K562 (cell line): ENCODE measurements around the gene TSHZ1. TPM values are rescaled to one million over a fixed set of nuclear protein-coding genes. Genes with fewer than 3 reads are reported as not detected.

Experiments
- ATAC-seq: fragments of 200-7000 bp; cut with Tn5 transposase; 3 replicates; pipeline ENCODE4 v1.9.1; 2020; ENCODE audit warnings: moderate library complexity
- BruUV-seq: library from RNA; stranded (reverse); fragments of 400-500 nt; replicated peaks from 2 replicates; lab custom pipeline; 2021; lab: Mats Ljungman, UMichigan
- CTCF ChIA-PET: fragments of 300-600 bp; formaldehyde crosslinking; extraction: SDS; loops from one replicate; lab custom pipeline; 2021; ENCODE audit warnings: low intra/inter-chr PET ratio; lab: Yijun Ruan, JAX
- POLR2A ChIA-PET: fragments of 300-600, 350-650 bp; sonication (Branson Sonifier 250); formaldehyde crosslinking; extraction: SDS; loops from one replicate; lab custom pipeline; 2021; ENCODE audit warnings: antibody characterized with exemption, inconsistent platforms; lab: Yijun Ruan, JAX
- DNase-seq, 4 experiments: peaks; one replicate each; pipeline versions ENCODE4 v3.0.0 to v3.0.0-alpha.2; 2011 to 2018; ENCODE audit warnings: low spot score in 3 of 4, mixed read lengths in 3 of 4; ENCODE audit errors: extremely low read depth in 1 of 4
- FAIRE-seq: peaks from 2 replicates; lab custom pipeline; 2011; peaks lifted over from hg19 to GRCh38; lab: Jason Lieb, UNC
- H2AFZ ChIP-seq: 2 replicates; pipeline ENCODE4 v1.6.0; 2011; ENCODE audit warnings: low read depth, low read length, control low read depth, inconsistent platforms
- H3K27ac ChIP-seq: fragments of 200-600 bp; 3 replicates; pipeline ENCODE4 v1.8.0; 2011; ENCODE audit warnings: low read depth, mild to moderate bottlenecking, control low read depth, inconsistent platforms, low read length, moderate library complexity, mixed read lengths; ENCODE audit errors: extremely low read depth
- H3K27me3 ChIP-seq, 2 experiments: fragments of 300-600 bp in 1 of 2; 2 replicates in 1 of 2; 3 replicates in 1 of 2; pipeline versions ENCODE4 v1.6.0 to v1.8.0; 2011; ENCODE audit warnings: inconsistent platforms in 2 of 2, low read length in 2 of 2, mild to moderate bottlenecking in 1 of 2, mixed read lengths in 1 of 2, moderate library complexity in 1 of 2; ENCODE audit not compliant: control insufficient read depth in 2 of 2, insufficient read depth in 2 of 2
- H3K36me3 ChIP-seq: fragments of 300-600 bp; 3 replicates; pipeline ENCODE4 v1.8.0; 2011; ENCODE audit warnings: mild to moderate bottlenecking, low read length, inconsistent platforms; ENCODE audit not compliant: control insufficient read depth, insufficient read depth
- H3K4me1 ChIP-seq, 2 experiments: fragments of 200-600 bp in 1 of 2; replicated peaks in 1 of 2; 2 replicates in 1 of 2; 3 replicates in 1 of 2; pipeline versions ENCODE4 v1.5.1 to v1.8.0; 2011; ENCODE audit warnings: inconsistent platforms in 2 of 2, low read length in 2 of 2, mild to moderate bottlenecking in 1 of 2, mixed read lengths in 1 of 2, moderate library complexity in 1 of 2; ENCODE audit not compliant: control insufficient read depth in 2 of 2, insufficient read depth in 2 of 2
- H3K4me2 ChIP-seq: 2 replicates; pipeline ENCODE4 v1.6.1; 2011; ENCODE audit warnings: low read length, control low read depth, inconsistent platforms, mixed read lengths; ENCODE audit not compliant: insufficient read depth
- H3K4me3 ChIP-seq: fragments of 200-600 bp; sonication (generic), shearing (Covaris generic); 2 replicates; pipeline ENCODE4 v1.5.1; 2016; ENCODE audit warnings: control low read depth, inconsistent platforms
- H3K79me2 ChIP-seq: fragments of 200-600 bp; 3 replicates; pipeline ENCODE4 v1.8.0; 2011; ENCODE audit warnings: low read length, inconsistent platforms; ENCODE audit not compliant: control insufficient read depth, insufficient read depth
- H3K9ac ChIP-seq, 2 experiments: 2 replicates each; pipeline versions ENCODE4 v1.6.0 to v1.6.1; 2011; ENCODE audit warnings: low read depth in 2 of 2, low read length in 2 of 2, control low read depth in 1 of 2, inconsistent platforms in 1 of 2, mild to moderate bottlenecking in 1 of 2, mixed read lengths in 1 of 2; ENCODE audit not compliant: insufficient read depth in 1 of 2
- H3K9me1 ChIP-seq: one replicate; pipeline ENCODE4 v1.6.0; 2011; ENCODE audit warnings: inconsistent platforms, mild to moderate bottlenecking, low read length, moderate library complexity; ENCODE audit not compliant: control insufficient read depth, insufficient read depth
- H3K9me3 ChIP-seq: replicated peaks from 2 replicates; pipeline ENCODE4 v1.5.1; 2011; ENCODE audit warnings: low read depth, low read length, inconsistent platforms; ENCODE audit not compliant: control insufficient read depth, insufficient read depth
- H4K20me1 ChIP-seq: replicated peaks from 2 replicates; pipeline ENCODE4 v1.6.1; 2011; ENCODE audit warnings: low read length, inconsistent platforms, mixed read lengths; ENCODE audit not compliant: control insufficient read depth, insufficient read depth
- ATF4 ChIP-seq: fragments of 450-650 bp; formaldehyde crosslinking; IDR thresholded peaks from 2 replicates; pipeline ENCODE4 v1.4.0; 2022; ENCODE audit warnings: mild to moderate bottlenecking, moderate library complexity
- CEBPG ChIP-seq, 3 experiments: fragments of 200-800 bp in 1 of 3; sonication (Bioruptor generic) in 1 of 3; sonication (generic) in 1 of 3; formaldehyde crosslinking in 1 of 3; IDR thresholded peaks in 2 of 3; conservative IDR thresholded peaks in 1 of 3; 2 replicates each; pipeline versions ENCODE4 v1.6.1 to v1.8.0; 2016 to 2022; ENCODE audit warnings: missing compliant biosample characterization in 2 of 3, missing genetic modification characterization in 2 of 3, mild to moderate bottlenecking in 1 of 3, missing genetic modification reagents in 1 of 3
- CREBBP ChIP-seq: IDR thresholded peaks from one replicate; pipeline ENCODE4 v1.6.1; 2012; ENCODE audit warnings: low read depth, mild to moderate bottlenecking, control low read depth, inconsistent platforms, low read length
- GTF2B ChIP-seq: IDR thresholded peaks from 2 replicates; pipeline ENCODE4 v1.6.1; 2011; ENCODE audit not compliant: insufficient read length; ENCODE audit errors: extremely low read depth
- MITF ChIP-seq: IDR thresholded peaks from 2 replicates; pipeline ENCODE4 v1.6.1; 2014; ENCODE audit warnings: antibody characterized with exemption
- PHB2 ChIP-seq: fragments of 450-650 bp; IDR thresholded peaks from 2 replicates; pipeline ENCODE4 v1.6.1; 2017; ENCODE audit warnings: low read depth
- POLR2B ChIP-seq: fragments of 450-650 bp; IDR thresholded peaks from 2 replicates; pipeline ENCODE4 v1.6.1; 2018; ENCODE audit warnings: low read depth; ENCODE audit not compliant: partially characterized antibody
- PREB ChIP-seq: sonication (generic); formaldehyde crosslinking; IDR thresholded peaks from 2 replicates; pipeline ENCODE4 v1.8.1; 2023; ENCODE audit warnings: mild to moderate bottlenecking, missing genetic modification reagents
- SIX5 ChIP-seq, 2 experiments: IDR thresholded peaks; 2 replicates each; pipeline ENCODE4 v1.6.1; 2011; ENCODE audit warnings: low read length in 2 of 2, borderline replicate concordance in 1 of 2, low read depth in 1 of 2, mild to moderate bottlenecking in 1 of 2, moderate library complexity in 1 of 2; ENCODE audit not compliant: insufficient read depth in 1 of 2
- SMARCE1 ChIP-seq: fragments of 450-650 bp; IDR thresholded peaks from 2 replicates; pipeline ENCODE4 v1.7.1; 2016; ENCODE audit warnings: mild to moderate bottlenecking
- SMC3 ChIP-seq: conservative IDR thresholded peaks from 2 replicates; pipeline ENCODE4 v1.6.1; 2011; ENCODE audit warnings: low read depth, low read length, improper control_type of control experiment; ENCODE audit not compliant: insufficient read depth
- WGBS: fragments of 100-300 bp; shearing (Covaris generic); methylation state at CpG from one replicate; pipeline ENCODE4 v1.1.6; 2016; ENCODE audit warnings: low coverage, mixed read lengths; ENCODE audit not compliant: insufficient coverage; ENCODE audit errors: missing lambda C conversion rate; 5-methylcytosine and 5-hydroxymethylcytosine counted together
- in situ Hi-C: fragments of 300-500 bp; cut with MboI; formaldehyde crosslinking; loops from 4 replicates; pipeline ENCODE4 v1.15.0; 2018; ENCODE audit warnings: inconsistent platforms, mixed read lengths
- intact Hi-C: fragments of 100-400 bp; cut with micrococcal nuclease; formaldehyde crosslinking; loops from 2 replicates; pipeline ENCODE4 v1.14.2; 2022
- polyA plus RNA-seq, 8 experiments: library from polyadenylated mRNA; depleted of rRNA in 4 of 8; stranded (reverse) in 5 of 8; unstranded in 3 of 8; fragments of >200 nt; fragmentation: Nextera tagmentation in 2 of 8; fragmentation: Illumina TruSeq in 1 of 8; extraction: Ambion mirVana in 2 of 8; extraction: Trizol in 1 of 8; gene quantifications; 2 replicates each; pipeline versions ENCODE4 v1.2.1 to v1.2.3, GENCODE V29; 2011 to 2014; ENCODE audit warnings: inconsistent platforms in 1 of 8, missing spikeins in 1 of 8
- total RNA-seq, 7 experiments: library from RNA; depleted of rRNA in 6 of 7; stranded (reverse); fragments of >200 nt in 6 of 7; fragmentation: Illumina TruSeq in 2 of 7; extraction: Trizol in 2 of 7; gene quantifications; 2 replicates each; pipeline versions ENCODE4 v1.2.1 to v1.2.3, GENCODE V29; 2011 to 2021; ENCODE audit warnings: low replicate concordance in 1 of 7

Gene TSHZ1
- total and polyA plus RNA-seq, 9 of the 15 experiments (the other 6 are each of a cell fraction or from before 2014, with no cell fraction given): 1.1 to 7.2 (median 2.7) TPM

- Histone ChIP-seq H3K79me2 (peaks cover 5% of the 10 kb centered on the region; the same call in 2 of the 3 replicates), H3K4me3 (no peak overlapping the region), H2AFZ (no peak overlapping the region), H4K20me1 (no peaks in the 10 kb centered on the region), H3K27ac (no peak overlapping the region)
- no peak for DNase-seq
- intact Hi-C loops: no loop called here
- no TSS peak for BruUV-seq
- no peak for FAIRE-seq
- TF ChIP-seq MITF (no peak), SMC3 (no peak), CREBBP (no peak), CEBPG (CRISPR knock-in tag; IDR thresholded peaks at IDR 0.05) (no peak), CEBPG (tag; conservative IDR thresholded peaks at IDR 0.05 in 1 of 2, IDR thresholded peaks at IDR 0.05 in 1 of 2) (no peak), SMARCE1 (no peak), PREB (CRISPR knock-in tag) (no peak), PHB2 (no peak), GTF2B (no peak), ATF4 (CRISPR knock-in tag) (no peak), POLR2B (no peak), SIX5 (IDR thresholded peaks at IDR 0.05; ENCODE audit: borderline replicate concordance in 1 of 2, insufficient read depth in 1 of 2, low read depth in 1 of 2, low read length in 2 of 2) (no peak)
- TF ChIP-seq, all 486 proteins: peak for 0
- in situ Hi-C loops: no loop called here
- peaks cover 0 to 10% of the 10 kb centered on the region in 2 experiments; a peak in 3 of 5 replicates for H3K4me1 ChIP-seq
- no peak for ATAC-seq
- no peaks in the 10 kb centered on the region for H3K9me3 ChIP-seq
- no peaks in the 10 kb centered on the region for H3K9me1 ChIP-seq
- H3K9ac ChIP-seq: no peak overlapping the region
- no peak overlapping the region for H3K4me2 ChIP-seq
- H3K27me3 ChIP-seq: no peaks in the 10 kb centered on the region
- POLR2A ChIA-PET: no interaction called here
- 78% methylated on average over 10 of the region's 11 CpGs for WGBS
- CTCF ChIA-PET: no interaction called here
- H3K36me3 ChIP-seq: no peaks in the 10 kb centered on the region
Observed at GRCh38 chr18:75219745-75220375, 9.3 kb downstream of the TSHZ1 start.
